Caco-2 (cell line): ENCODE results near the gene RNU7-1. TPM values are rescaled to one million over a fixed set of nuclear protein-coding genes. Genes with fewer than 3 reads are reported as not detected.

Experiments
- BruUV-seq: library from RNA; stranded (reverse); fragments of 400-500 nt; replicated peaks from 2 replicates; lab custom pipeline; 2021; lab: Mats Ljungman, UMichigan
- CTCF ChIA-PET: fragments of 300-600 bp; sonication (Branson Sonifier 250); formaldehyde crosslinking; loops from one replicate; lab custom pipeline; 2022; ENCODE audit warnings: antibody characterized with exemption; lab: Charles Lee
- POLR2A ChIA-PET: fragments of 300-600 bp; sonication (Branson Sonifier 250); formaldehyde crosslinking; loops from one replicate; lab custom pipeline; 2022; ENCODE audit warnings: antibody characterized with exemption; lab: Charles Lee
- DNase-seq, 2 experiments: peaks; one replicate each; pipeline versions ENCODE4 v3.0.0 to v3.0.0-alpha.2; 2020 to 2022
- H3K27me3 ChIP-seq: replicated peaks from 2 replicates; pipeline ENCODE4 v1.6.0; 2011; ENCODE audit warnings: low read length; ENCODE audit not compliant: control insufficient read depth, insufficient read depth
- H3K36me3 ChIP-seq: 2 replicates; pipeline ENCODE4 v1.5.1; 2011; ENCODE audit warnings: low read length; ENCODE audit not compliant: control insufficient read depth, insufficient read depth
- H3K4me1 ChIP-seq: fragments of 250-450 bp; sonication (Bioruptor Pico); 2 replicates; pipeline ENCODE4 v1.5.1; 2020; ENCODE audit warnings: mild to moderate bottlenecking
- H3K4me3 ChIP-seq: 2 replicates; pipeline ENCODE4 v1.5.1; 2011; ENCODE audit warnings: low read depth, mild to moderate bottlenecking, control low read depth, low read length
- H3K9me3 ChIP-seq: fragments of 250-450 bp; sonication (Bioruptor Pico); 2 replicates; pipeline ENCODE4 v1.5.1; 2020; ENCODE audit warnings: mild to moderate bottlenecking, moderate library complexity
- H3K27ac Mint-ChIP-seq: one replicate; pipeline ENCODE4 v1.8.0; 2022; ENCODE audit warnings: mixed read lengths; ENCODE audit not compliant: unreplicated experiment
- H3K27me3 Mint-ChIP-seq: one replicate; pipeline ENCODE4 v1.8.0; 2022; ENCODE audit warnings: mixed read lengths; ENCODE audit not compliant: insufficient read depth, unreplicated experiment
- H3K36me3 Mint-ChIP-seq: one replicate; pipeline ENCODE4 v1.8.0; 2022; ENCODE audit warnings: mild to moderate bottlenecking, mixed read lengths; ENCODE audit not compliant: insufficient read depth, unreplicated experiment
- H3K4me1 Mint-ChIP-seq: one replicate; pipeline ENCODE4 v1.8.0; 2022; ENCODE audit warnings: low read depth, mixed read lengths; ENCODE audit not compliant: unreplicated experiment
- H3K4me3 Mint-ChIP-seq: one replicate; pipeline ENCODE4 v1.8.0; 2022; ENCODE audit warnings: mild to moderate bottlenecking, moderate library complexity, mixed read lengths; ENCODE audit not compliant: unreplicated experiment
- H3K9me3 Mint-ChIP-seq: one replicate; pipeline ENCODE4 v1.8.0; 2022; ENCODE audit warnings: mixed read lengths; ENCODE audit not compliant: unreplicated experiment
- intact Hi-C: fragments of 100-400 bp; cut with micrococcal nuclease; formaldehyde crosslinking; loops from one replicate; pipeline ENCODE4 v1.10.0; 2022; ENCODE audit not compliant: unreplicated experiment
- total RNA-seq: library from RNA; stranded (reverse); gene quantifications from 2 replicates; pipeline ENCODE4 v1.2.3, GENCODE V29; 2022
- TF ChIP-seq, protein P1 (sequence below), 2 experiments: fragments of 200-600 bp in 1 of 2; IDR thresholded peaks; 1 replicate in 1 of 2; 2 replicates in 1 of 2; pipeline versions ENCODE4 v1.5.1 to v1.8.0; 2011 to 2022; ENCODE audit warnings: antibody characterized with exemption in 1 of 2, control low read depth in 1 of 2, inconsistent platforms in 1 of 2, low read depth in 1 of 2, low read length in 1 of 2, mild to moderate bottlenecking in 1 of 2, moderate library complexity in 1 of 2; ENCODE audit not compliant: insufficient read depth in 1 of 2, severe bottlenecking in 1 of 2, unreplicated experiment in 1 of 2

Gene RNU7-1
- total RNA-seq, 1 experiment from 2014 or later, result not detected

DNA sequence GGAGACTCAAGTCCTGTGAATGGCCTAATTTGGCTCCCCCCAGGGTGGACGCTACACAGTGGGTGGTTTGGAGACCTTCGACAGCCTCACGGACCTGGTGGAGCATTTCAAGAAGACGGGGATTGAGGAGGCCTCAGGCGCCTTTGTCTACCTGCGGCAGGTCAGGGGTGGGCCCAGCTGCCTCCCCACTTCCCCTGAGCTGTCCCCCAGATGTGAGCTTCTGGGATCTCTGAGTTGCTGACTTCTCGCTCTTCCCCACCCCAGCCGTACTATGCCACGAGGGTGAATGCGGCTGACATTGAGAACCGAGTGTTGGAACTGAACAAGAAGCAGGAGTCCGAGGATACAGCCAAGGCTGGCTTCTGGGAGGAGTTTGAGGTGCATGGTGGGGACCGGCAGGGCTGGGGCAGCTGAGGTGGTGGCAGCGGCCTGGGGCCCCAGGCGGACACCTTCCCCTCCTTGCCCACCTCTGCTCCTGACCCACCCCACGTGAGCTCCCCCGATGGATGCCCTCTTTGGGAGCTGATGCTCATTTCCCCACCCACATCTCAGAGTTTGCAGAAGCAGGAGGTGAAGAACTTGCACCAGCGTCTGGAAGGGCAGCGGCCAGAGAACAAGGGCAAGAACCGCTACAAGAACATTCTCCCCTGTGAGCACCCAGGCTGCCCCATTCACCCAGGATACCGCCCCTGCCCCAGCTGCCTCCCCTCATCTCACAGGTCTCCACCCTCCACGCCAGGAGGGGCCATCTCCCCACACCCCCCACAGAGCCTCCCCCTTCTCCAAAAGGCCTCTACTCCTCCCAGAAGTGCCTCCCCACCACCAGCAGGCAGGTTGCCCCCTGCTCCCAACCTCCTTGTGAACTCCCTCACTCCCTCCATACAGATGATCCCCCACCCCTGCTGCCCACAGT is 11.7 kb downstream of the RNU7-1 start:
- Histone ChIP-seq H3K36me3 (no peaks in the 10 kb centered on the region), H3K4me1 (no peaks in the 10 kb centered on the region), H3K9me3 (no peaks in the 10 kb centered on the region), H3K4me3 (no peak overlapping the region), H3K27me3 (no peaks in the 10 kb centered on the region)
- CTCF ChIA-PET, result interaction anchor here (1.7 kb wide), 1 partner anchor 9 kb away, joined by 5 read pairs; no protein-coding TSS in a partner anchor
- no peak for DNase-seq
- Mint-ChIP-seq H3K27me3 (no peaks in the 10 kb centered on the region), H3K4me1 (peaks cover under 1% of the 10 kb centered on the region), H3K4me3 (no peak overlapping the region), H3K36me3 (no peaks in the 10 kb centered on the region), H3K27ac (peak overlapping the region; percentile 36), H3K9me3 (no peaks in the 10 kb centered on the region)
- TF ChIP-seq, protein P1, sequence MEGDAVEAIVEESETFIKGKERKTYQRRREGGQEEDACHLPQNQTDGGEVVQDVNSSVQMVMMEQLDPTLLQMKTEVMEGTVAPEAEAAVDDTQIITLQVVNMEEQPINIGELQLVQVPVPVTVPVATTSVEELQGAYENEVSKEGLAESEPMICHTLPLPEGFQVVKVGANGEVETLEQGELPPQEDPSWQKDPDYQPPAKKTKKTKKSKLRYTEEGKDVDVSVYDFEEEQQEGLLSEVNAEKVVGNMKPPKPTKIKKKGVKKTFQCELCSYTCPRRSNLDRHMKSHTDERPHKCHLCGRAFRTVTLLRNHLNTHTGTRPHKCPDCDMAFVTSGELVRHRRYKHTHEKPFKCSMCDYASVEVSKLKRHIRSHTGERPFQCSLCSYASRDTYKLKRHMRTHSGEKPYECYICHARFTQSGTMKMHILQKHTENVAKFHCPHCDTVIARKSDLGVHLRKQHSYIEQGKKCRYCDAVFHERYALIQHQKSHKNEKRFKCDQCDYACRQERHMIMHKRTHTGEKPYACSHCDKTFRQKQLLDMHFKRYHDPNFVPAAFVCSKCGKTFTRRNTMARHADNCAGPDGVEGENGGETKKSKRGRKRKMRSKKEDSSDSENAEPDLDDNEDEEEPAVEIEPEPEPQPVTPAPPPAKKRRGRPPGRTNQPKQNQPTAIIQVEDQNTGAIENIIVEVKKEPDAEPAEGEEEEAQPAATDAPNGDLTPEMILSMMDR (IDR thresholded peaks at IDR 0.05; ENCODE audit: insufficient read depth in 1 of 2, low read depth in 1 of 2, low read length in 1 of 2, severe bottlenecking in 1 of 2, unreplicated experiment in 1 of 2), result no peak
- no TSS peak for BruUV-seq
- intact Hi-C loops, result no loop called here
- POLR2A ChIA-PET, result no interaction called here

DNA sequence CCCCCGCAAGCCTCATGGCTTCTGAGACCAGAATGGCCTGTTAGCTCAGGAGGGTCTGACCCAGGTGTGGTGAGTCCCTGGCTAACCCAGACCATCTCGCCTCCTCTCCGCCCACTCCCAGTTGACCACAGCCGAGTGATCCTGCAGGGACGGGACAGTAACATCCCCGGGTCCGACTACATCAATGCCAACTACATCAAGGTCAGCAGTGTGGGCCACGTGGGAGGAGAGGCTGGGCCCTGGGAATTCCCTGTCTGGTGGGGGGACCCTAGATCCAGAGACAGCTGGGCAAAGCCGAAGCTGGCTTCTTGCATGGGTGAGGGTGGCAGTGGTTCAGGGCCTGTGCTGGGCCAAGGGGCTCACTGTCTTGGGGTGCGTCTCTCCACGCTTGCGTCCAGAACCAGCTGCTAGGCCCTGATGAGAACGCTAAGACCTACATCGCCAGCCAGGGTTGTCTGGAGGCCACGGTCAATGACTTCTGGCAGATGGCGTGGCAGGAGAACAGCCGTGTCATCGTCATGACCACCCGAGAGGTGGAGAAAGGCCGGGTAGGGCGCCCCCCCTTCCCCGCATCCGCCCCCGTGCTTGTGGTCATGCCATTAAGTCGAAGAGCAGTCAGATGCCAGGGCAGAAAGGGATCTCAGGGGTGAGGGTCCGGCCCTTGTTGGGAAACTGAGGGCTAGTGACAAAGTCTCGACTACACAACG is 12.6 kb downstream of the RNU7-1 start:
- DNase-seq, result no peak
- peaks cover 4% of the 10 kb centered on the region for H3K4me1 ChIP-seq
- no peaks in the 10 kb centered on the region for H3K36me3 ChIP-seq
- H3K9me3 ChIP-seq, result no peaks in the 10 kb centered on the region
- ChIA-PET CTCF (interaction anchor here (1.7 kb wide), 1 partner anchor 10 kb away, joined by 5 read pairs; no protein-coding TSS in a partner anchor), POLR2A (interaction anchor here (1.0 kb wide), 1 partner anchor 13 kb away, joined by 3 read pairs; the partner anchor contains the start of genes C12orf57 and RNU7-1)
- intact Hi-C loops, result no loop called here
- no peaks in the 10 kb centered on the region for H3K27me3 ChIP-seq
- Mint-ChIP-seq H3K9me3 (no peaks in the 10 kb centered on the region), H3K27me3 (no peaks in the 10 kb centered on the region), H3K4me3 (no peak overlapping the region), H3K36me3 (no peaks in the 10 kb centered on the region), H3K27ac (no peak overlapping the region), H3K4me1 (peaks cover 9% of the 10 kb centered on the region)
- no TSS peak for BruUV-seq
- TF ChIP-seq, protein P1 (IDR thresholded peaks at IDR 0.05; ENCODE audit: insufficient read depth in 1 of 2, low read depth in 1 of 2, low read length in 1 of 2, severe bottlenecking in 1 of 2, unreplicated experiment in 1 of 2), result no peak
- no peak overlapping the region for H3K4me3 ChIP-seq

DNA sequence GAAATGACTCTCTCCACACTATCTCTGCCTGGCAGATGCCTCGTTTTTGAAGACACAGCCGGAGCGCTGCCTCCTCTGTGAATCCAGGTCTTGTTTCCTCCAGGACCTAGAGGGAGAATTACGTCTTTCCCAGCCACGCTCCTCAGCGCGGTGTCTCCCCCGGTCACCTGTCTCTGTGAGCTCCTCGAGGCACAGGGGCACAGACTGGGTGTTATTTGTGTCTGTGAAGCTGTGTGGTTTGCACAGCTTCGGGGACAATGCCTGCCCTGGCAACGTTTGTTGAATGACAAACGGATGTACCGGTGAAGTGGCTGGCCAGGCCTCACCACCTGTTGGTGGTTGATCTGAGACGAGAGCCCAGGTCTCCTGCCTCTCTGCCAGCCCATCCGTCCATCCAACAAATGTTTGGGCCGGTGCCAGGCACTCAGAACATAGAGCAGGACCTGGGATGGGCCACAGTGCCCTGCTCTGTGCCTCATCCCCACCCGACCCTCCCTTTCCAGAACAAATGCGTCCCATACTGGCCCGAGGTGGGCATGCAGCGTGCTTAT is 13.6 kb downstream of the RNU7-1 start:
- no peaks in the 10 kb centered on the region for H3K36me3 ChIP-seq
- TF ChIP-seq, protein P1 (IDR thresholded peaks at IDR 0.05; ENCODE audit: insufficient read depth in 1 of 2, low read depth in 1 of 2, low read length in 1 of 2, severe bottlenecking in 1 of 2, unreplicated experiment in 1 of 2), result no peak
- H3K9me3 ChIP-seq, result no peaks in the 10 kb centered on the region
- Mint-ChIP-seq H3K27ac (no peak overlapping the region), H3K4me3 (no peak overlapping the region), H3K27me3 (no peaks in the 10 kb centered on the region), H3K9me3 (no peaks in the 10 kb centered on the region), H3K4me1 (peaks cover 20% of the 10 kb centered on the region), H3K36me3 (peaks cover 8% of the 10 kb centered on the region)
- DNase-seq, result no peak
- H3K4me3 ChIP-seq, result no peak overlapping the region
- H3K4me1 ChIP-seq, result peaks cover 14% of the 10 kb centered on the region
- BruUV-seq, result no TSS peak
- no peaks in the 10 kb centered on the region for H3K27me3 ChIP-seq
- CTCF ChIA-PET, result interaction anchor here (0.5 to 1.7 kb wide), 3 partner anchors 11 to 59 kb away, joined by 3 to 5 read pairs (median 3); no protein-coding TSS in a partner anchor
- intact Hi-C loops, result no loop called here
- POLR2A ChIA-PET, result interaction anchor here (1.0 kb wide), 1 partner anchor 14 kb away, joined by 3 read pairs; the partner anchor contains the start of genes C12orf57 and RNU7-1
